ENCODE measurements around the gene PKLR.

The PKLR gene

GRCh38 chr1:155279268-155279667 is 22.0 kb downstream of the PKLR start:
- Mint-ChIP-seq H3K4me3 (no peak overlapping the region), H3K4me1 (peaks cover 30% of the 10 kb centered on the region), H3K27ac (no peak overlapping the region), H3K36me3 (no peaks in the 10 kb centered on the region), H3K9me3 (no peaks in the 10 kb centered on the region)
- DNase-seq (ENCODE audit: low spot score in 2 of 2), result no peak
- ATAC-seq, result no peak

GRCh38 chr1:155278689-155279160 is 22.5 kb downstream of the PKLR start:
- no peaks in the 10 kb centered on the region for H3K36me3 Mint-ChIP-seq
- DNase-seq (ENCODE audit: low spot score in 2 of 2) (no peak), ATAC-seq (no peak)
- H3K9me3 Mint-ChIP-seq, result no peaks in the 10 kb centered on the region
- peak overlapping the region; percentile 75 for H3K4me3 Mint-ChIP-seq
- H3K27ac Mint-ChIP-seq, result no peak overlapping the region
- H3K4me1 Mint-ChIP-seq, result peaks cover 32% of the 10 kb centered on the region

GRCh38 chr1:155277902-155278688 is 23.1 kb downstream of the PKLR start:
- Mint-ChIP-seq H3K36me3 (peaks cover 5% of the 10 kb centered on the region), H3K4me3 (peak overlapping the region; percentile 75), H3K4me1 (peaks cover 35% of the 10 kb centered on the region), H3K27ac (no peak overlapping the region), H3K9me3 (no peaks in the 10 kb centered on the region)
- DNase-seq (ENCODE audit: low spot score in 2 of 2) (peak; percentile 57 to 84), ATAC-seq (peak; percentile 36)

GRCh38 chr1:155277070-155277901 is 24.0 kb downstream of the PKLR start, which contains the start of gene HCN3:
Gene HCN3 (plus strand): TSS chr1:155277463. CDS start chr1:155277591, 128 bp downstream.
- Mint-ChIP-seq H3K27ac (peak within 1 kb of the TSS; percentile 76), H3K4me1 (peaks cover 41% of the 10 kb centered on the region), H3K4me3 (peak within 1 kb of the TSS; percentile 75), H3K36me3 (peaks cover 14% of the 10 kb centered on the region), H3K9me3 (no peaks in the 10 kb centered on the region)
- DNase-seq (ENCODE audit: low spot score in 2 of 2), result peak; percentile 93 to 97
- peak; percentile 77 for ATAC-seq

- peak; percentile 93 for ATAC-seq
- peak; percentile 89 to 96 for DNase-seq (ENCODE audit: low spot score in 2 of 2)
- H3K36me3 Mint-ChIP-seq, result peaks cover 50% of the 10 kb centered on the region
- H3K9me3 Mint-ChIP-seq, result no peaks in the 10 kb centered on the region
- peak within 1 kb of the TSS; percentile 87 for H3K27ac Mint-ChIP-seq
- H3K4me3 Mint-ChIP-seq, result peak within 1 kb of the TSS; percentile 82
- H3K4me1 Mint-ChIP-seq, result peaks cover 40% of the 10 kb centered on the region
These were observed 27.6 kb downstream of the PKLR start, which contains the start of gene CLK2 for GRCh38 chr1:155273343-155274245. Gene CLK2 (minus strand): TSS chr1:155273504. CDS start chr1:155270977, 2,527 bp downstream.

DNA sequence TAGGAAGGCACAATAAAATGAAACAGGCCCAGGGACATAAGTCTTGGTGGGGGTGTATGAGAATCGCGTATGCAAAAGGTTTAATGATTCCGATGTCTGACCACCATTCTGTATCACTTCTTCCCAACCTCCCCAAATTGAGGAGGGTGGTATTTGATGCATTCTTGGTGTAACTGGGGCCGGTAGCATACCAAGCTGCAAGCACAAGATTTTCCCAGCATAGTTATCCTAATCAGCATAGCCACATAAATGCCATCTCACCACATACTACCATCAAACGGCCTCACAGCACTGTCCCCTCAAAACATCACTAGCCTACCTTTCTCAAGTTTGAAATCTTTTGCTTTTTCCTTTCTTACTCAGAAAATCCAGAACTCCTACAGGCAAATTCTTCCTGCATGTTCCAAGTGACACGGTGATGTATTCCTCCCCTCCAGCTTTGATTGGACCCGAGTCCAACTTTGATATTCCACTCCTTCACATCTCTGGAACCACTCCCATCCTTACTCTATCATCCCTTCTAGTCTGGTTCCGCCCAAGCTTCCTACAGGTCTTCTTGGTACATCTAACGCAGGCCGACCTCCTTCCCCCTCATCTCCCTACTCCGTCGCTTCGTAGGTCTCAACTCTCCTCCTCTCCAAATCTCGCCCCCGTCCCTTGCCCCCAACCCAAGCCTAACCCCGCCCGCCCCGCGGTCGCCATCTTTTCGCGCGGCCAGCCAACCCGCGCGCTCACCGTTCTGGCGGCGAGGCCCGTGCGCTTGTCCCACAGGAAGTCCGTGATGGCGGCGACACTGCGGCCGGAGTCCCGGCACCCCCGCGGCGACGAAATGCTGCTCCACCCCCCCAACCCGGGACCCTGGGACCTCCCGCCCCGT is 28.5 kb downstream of the PKLR start:
- ATAC-seq, result peak; percentile 51

GRCh38 chr1:155269381-155269780 is 31.9 kb downstream of the PKLR start:
- Mint-ChIP-seq H3K4me1 (peaks cover 20% of the 10 kb centered on the region), H3K9me3 (no peaks in the 10 kb centered on the region), H3K4me3 (no peak overlapping the region), H3K27ac (no peak overlapping the region), H3K36me3 (peaks cover 93% of the 10 kb centered on the region)
- ATAC-seq (no peak), DNase-seq (ENCODE audit: low spot score in 2 of 2) (no peak)

More for the DNA sequence above, 28.5 kb downstream of the PKLR start:
- H3K27ac Mint-ChIP-seq, result peak overlapping the region; percentile 87
- DNase-seq (ENCODE audit: low spot score in 2 of 2), result no peak
- no peaks in the 10 kb centered on the region for H3K9me3 Mint-ChIP-seq
- peak overlapping the region; percentile 82 for H3K4me3 Mint-ChIP-seq
- peaks cover 59% of the 10 kb centered on the region for H3K36me3 Mint-ChIP-seq
- H3K4me1 Mint-ChIP-seq, result peaks cover 35% of the 10 kb centered on the region

GRCh38 chr1:155268630-155269029 is 32.6 kb downstream of the PKLR start:
- Mint-ChIP-seq H3K9me3 (no peaks in the 10 kb centered on the region), H3K36me3 (peaks cover 100% of the 10 kb centered on the region), H3K4me1 (peaks cover 18% of the 10 kb centered on the region), H3K27ac (no peak overlapping the region), H3K4me3 (no peak overlapping the region)
- DNase-seq (ENCODE audit: low spot score in 2 of 2) (no peak), ATAC-seq (no peak)

GRCh38 chr1:155267373-155267772 is 33.9 kb downstream of the PKLR start:
- H3K27ac Mint-ChIP-seq, result peak overlapping the region; percentile 65
- ATAC-seq (no peak), DNase-seq (ENCODE audit: low spot score in 2 of 2) (no peak)
- H3K4me1 Mint-ChIP-seq, result peaks cover 22% of the 10 kb centered on the region
- peaks cover 100% of the 10 kb centered on the region for H3K36me3 Mint-ChIP-seq
- no peaks in the 10 kb centered on the region for H3K9me3 Mint-ChIP-seq
- no peak overlapping the region for H3K4me3 Mint-ChIP-seq

DNA sequence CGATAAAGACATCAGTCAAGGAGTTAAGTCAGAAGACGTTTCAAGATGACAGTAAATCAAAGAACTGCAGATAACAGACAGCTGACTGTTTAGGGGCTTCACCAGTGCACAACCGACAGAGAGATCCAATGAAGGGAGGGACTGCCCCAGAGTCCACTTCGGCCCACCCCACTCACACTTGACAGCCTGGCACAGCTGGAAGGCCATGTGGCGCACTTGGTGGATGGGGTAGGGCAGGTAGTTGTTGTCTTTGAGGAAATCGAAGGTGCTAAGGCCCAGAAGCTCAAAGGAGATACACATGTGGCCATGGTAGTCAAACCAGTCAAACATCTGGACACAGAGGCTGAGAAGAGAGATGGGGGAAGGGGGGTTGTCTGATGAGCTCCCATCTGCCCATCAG is 34.7 kb downstream of the PKLR start:
- no peaks in the 10 kb centered on the region for H3K9me3 Mint-ChIP-seq
- H3K27ac Mint-ChIP-seq, result peak overlapping the region; percentile 36
- DNase-seq (ENCODE audit: low spot score in 2 of 2), result no peak
- H3K36me3 Mint-ChIP-seq, result peaks cover 100% of the 10 kb centered on the region
- no peak for ATAC-seq
- H3K4me3 Mint-ChIP-seq, result no peak overlapping the region
- H3K4me1 Mint-ChIP-seq, result peaks cover 31% of the 10 kb centered on the region

DNA sequence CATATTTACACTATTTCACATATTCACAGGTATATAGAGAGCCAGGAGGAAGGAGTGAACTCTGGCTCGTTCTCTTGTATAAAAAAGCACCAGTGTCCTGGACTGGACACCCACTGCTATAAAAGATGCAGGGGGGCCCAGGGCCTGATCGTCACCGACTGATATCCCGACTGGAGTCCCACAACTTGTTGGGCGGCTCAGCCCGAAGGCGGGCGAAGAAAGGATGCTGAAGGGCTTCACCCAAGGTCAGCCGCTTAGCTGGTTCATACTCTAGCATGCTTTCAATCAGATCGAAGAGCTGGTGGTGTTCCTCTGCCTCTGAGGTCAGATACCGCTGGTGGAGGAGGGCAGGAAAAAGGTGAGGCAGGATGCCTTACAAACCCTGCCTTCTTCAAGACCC is 38.2 kb downstream of the PKLR start:
- Mint-ChIP-seq H3K4me1 (peaks cover 38% of the 10 kb centered on the region), H3K9me3 (no peaks in the 10 kb centered on the region), H3K27ac (peak overlapping the region; percentile 97), H3K36me3 (peaks cover 100% of the 10 kb centered on the region), H3K4me3 (peak overlapping the region; percentile 99)
- ATAC-seq (no peak), DNase-seq (ENCODE audit: low spot score in 2 of 2) (no peak)

DNA sequence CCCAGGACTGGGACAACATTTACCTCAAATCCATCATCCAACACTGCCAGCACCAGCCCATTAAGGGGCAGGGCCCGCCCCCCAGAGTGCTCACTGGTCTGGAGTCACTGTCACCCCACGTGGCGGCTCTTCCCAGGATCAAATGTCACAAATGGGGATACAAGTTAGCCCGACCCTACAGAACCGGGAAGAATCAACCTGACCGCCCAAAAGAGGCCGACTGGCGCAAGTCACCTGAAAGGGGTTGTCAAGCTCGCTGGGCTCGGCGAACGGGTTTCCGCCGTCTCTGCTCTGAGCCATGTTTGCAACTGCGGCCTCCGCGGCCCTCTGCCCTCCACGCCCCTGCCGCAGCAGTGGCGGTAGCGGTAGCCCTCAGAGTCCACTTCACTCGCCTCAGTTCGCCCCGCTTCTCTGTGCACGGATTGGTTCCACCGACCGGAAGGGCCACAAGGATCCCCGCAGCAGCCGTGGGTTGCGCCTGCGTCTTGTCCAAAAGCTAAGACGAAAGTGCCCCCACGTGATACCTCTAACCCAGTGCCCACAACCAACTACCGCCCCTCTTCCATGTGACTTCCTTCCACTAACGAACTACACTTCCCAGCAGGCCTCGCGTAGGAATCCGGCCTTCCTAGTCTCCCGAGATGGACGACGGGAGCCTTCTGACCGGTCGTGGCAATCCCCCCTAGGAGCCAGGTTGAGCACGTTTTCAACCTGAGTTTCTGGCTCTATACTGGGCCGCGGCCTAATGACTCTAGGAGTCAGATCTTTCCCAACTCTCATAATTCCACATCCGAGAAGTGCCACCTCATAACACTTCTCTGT is 39.2 kb downstream of the PKLR start, which contains the start of gene SCAMP3:
Gene SCAMP3 (minus strand): TSS at position 509 of the 822 bp plus-strand sequence. CDS start 209 bp downstream, at position 300.
- Mint-ChIP-seq H3K4me3 (peak within 1 kb of the TSS; percentile 99), H3K4me1 (peaks cover 43% of the 10 kb centered on the region), H3K36me3 (peaks cover 100% of the 10 kb centered on the region), H3K27ac (peak within 1 kb of the TSS; percentile 97), H3K9me3 (no peaks in the 10 kb centered on the region)
- DNase-seq (ENCODE audit: low spot score in 2 of 2) (peak; percentile 65 to 94), ATAC-seq (peak; percentile 96)

- DNase-seq (ENCODE audit: low spot score in 2 of 2) (no peak), ATAC-seq (peak; percentile 33)
- peak overlapping the region; percentile 97 for H3K27ac Mint-ChIP-seq
- H3K4me1 Mint-ChIP-seq, result peaks cover 49% of the 10 kb centered on the region
- peak overlapping the region; percentile 99 for H3K4me3 Mint-ChIP-seq
- H3K9me3 Mint-ChIP-seq, result no peaks in the 10 kb centered on the region
- peaks cover 99% of the 10 kb centered on the region for H3K36me3 Mint-ChIP-seq
These were observed 39.8 kb downstream of the PKLR start for GRCh38 chr1:155261493-155261851.

Data from stimulated activated effector memory CD8-positive, alpha-beta T cell treated with anti-CD3 and anti-CD28 coated beads, Interleukin-12 subunit alpha, Interleukin-12 subunit beta, amount 100 ng/mL, for 72 hours (primary cell).